HG02759 (cell line): ENCODE data around the gene WDR41.
A peak's percentile ranks its signal among the peaks of the same experiment; 100 is the strongest.
"Not testable (repeated sequence)": the region's sequence is repeated elsewhere in the genome, so short reads cannot be mapped to it uniquely, and the experiment has no call there.

Experiments
- ATAC-seq: cut with Tn5 transposase; IDR thresholded peaks from one replicate; pipeline ENCODE4 v1.9.1; 2021; ENCODE audit warnings: mild to moderate bottlenecking, moderate library complexity; ENCODE audit not compliant: unreplicated experiment

WDR41 gene

DNA sequence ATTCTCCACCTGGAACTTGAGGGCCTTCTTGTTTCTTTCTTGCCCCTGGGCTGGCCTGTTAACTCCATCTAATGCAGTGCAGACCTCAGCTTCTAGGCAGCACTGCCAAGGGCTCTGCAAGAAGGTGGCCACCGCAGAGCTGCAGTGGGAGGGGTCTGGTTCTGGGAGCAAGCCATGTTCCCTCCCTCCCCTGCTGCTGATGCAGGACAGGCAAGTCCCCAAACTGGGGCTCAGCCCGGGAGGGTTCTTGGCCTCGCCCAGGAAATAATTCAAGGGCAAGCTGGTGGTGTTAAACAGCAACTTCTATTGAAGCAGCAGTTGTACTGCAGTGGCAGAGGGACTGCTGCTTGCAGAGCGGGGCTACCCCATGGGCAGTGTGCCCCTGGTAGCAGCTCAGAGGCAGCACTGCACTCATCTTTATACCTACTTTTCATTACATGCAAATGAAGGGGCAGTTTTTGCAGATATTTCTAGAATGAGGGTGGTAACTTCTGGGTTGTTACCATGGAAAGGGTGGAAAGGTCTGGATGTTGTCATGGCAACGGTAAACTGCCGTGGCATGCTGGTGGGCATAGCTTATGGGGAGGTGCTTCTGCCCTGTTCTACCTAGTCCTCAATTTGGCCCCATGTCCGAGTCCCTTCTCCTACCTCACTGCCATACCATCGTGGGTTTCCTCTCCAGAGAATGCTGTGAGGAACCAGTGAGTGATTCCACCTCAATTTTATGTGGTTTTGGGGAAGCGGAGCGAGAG is 82.1 kb downstream of the WDR41 start:
- no peak for ATAC-seq

DNA sequence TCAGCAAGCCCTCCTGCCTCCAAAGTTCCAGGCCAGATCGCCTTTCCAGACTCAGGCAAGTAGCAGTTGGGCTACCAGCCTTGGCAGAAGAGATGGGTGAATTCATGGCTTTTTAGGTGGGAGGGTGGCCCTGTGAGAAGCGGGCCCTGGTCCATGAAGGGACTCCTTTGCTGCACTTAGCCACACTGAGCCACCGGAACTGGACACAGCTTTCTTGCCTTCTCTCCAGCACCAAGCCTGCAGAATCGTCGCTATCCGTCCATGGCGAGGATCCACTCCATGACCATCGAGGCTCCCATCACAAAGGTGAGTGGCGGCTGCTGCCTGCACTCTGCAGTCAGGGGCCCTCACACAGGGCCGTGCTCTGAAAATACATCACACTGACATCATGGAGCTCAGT is 85.0 kb downstream of the WDR41 start:
- no peak for ATAC-seq

DNA sequence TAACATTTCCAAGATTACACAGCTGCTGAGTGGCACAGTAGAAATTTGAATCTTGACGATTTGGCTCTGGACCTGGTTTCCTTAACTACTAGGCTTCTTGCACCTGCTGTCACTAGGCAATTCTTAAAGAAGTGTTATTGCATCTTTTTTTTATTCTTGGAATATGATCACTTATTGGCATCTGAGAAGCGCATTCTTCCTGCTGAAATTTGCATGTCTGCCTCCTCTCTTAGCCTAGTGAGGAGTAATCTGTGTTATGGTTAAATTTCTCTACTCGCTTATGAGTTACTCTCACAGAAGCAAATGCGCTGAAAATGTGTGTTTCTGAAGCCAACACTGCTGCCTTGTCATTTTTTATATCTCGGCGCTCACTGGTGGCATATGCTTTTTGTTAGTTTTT is 89.3 kb downstream of the WDR41 start:
- ATAC-seq = no peak

DNA sequence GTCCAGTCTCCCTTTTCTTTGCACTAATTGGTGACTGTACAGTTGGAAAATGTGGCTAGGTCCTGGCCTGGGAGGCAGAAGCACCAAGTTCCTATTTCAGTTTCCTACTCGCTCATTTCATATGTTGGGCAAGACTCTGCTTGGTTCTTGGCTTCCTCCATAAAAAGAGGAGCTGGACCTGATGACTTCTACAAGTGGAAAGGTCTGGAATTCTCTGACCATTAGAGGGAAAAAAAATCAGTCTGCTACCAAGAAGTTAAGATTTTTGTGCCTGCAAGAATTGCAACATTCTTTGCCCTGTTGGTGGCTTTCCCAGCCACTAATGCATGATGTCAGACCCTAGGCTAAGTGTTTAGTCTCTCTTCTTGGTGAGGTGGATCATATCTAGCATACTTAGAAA is 91.5 kb downstream of the WDR41 start:
- no peak for ATAC-seq

DNA sequence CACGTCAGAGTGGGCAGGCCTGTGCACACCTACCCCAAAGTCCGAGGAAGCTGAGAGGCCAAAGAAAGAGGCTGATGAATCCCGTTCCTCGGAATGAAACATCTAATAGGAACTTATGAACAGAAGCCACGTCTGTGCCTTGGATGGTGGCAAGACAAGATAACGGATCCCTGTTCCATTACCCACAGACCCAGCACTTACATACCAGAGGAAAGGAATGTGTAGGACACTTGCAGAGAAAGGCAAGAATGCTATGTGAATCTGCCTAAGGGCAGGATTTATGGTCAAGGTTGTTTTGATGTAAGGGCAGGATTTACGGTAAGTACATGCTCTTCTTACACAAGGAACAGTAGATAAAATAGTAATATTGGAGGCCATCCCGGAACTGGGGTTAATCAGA is 93.2 kb downstream of the WDR41 start:
- ATAC-seq = no peak

DNA sequence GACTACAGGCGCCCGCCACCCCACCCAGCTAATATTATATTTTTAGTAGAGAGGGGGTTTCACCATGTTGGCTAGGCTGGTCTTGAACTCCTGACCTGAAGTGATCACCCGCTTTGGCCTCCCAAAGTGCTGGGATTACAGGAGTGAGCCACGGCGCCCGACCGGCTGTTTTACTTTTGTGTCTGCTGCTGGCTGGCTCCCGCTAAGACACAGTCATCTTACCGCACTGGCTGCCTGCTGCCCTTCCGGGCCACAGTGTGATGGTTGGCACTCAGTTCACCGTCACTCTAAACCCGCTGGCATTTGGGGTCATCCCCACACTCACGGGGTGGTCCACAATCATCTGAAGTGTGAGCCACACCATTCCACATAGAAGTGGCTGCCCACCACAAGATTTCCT is 93.7 kb downstream of the WDR41 start:
- ATAC-seq = no peak

DNA sequence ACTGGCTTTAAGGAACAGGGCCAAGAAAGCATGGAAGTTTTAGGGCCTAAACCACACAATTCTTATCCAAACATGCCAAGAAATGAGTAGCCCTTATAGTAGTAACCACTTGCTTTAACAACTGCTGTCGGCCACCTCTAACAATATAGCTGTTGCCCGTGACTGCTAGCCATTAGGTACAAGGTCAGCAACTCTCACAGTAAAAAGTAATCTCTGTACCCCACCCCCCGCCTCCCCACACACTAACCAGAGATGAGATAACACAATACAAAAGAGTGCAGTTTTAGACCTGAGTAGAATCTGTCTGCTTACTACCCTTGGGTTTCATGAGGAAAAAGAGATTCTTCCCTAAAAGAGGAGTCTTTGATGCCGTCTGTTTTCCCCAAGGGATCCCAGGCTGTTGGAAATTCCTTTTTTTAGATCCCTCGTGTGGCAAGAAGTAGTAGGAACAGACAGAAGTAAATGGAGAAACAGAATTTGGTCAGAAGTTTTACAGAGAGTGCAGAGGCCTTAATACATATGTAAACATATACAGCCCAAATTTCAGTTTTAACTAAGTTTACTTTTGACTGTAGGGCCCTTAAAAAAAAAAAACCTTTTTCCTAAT is 94.3 kb downstream of the WDR41 start:
- no peak for ATAC-seq

DNA sequence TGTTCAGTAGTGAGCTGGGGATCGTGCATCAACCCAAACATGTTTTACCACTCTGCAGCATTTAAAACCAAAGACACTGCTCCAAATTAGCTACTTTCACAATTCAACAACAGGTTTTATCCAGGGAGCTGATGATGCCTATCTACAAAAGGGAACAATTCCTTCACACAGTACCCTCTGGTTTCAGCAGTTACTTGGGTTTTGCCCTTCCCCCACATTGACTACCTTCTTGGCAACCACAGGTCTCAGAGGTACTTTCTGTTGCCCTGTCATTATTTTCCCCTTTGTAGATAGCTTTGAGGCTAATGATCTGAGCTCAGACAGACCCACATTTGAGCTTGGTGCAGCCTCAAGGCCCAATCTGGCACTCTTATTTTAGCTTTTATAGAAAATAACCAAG is 96.1 kb downstream of the WDR41 start:
- peak; percentile 67 for ATAC-seq

DNA sequence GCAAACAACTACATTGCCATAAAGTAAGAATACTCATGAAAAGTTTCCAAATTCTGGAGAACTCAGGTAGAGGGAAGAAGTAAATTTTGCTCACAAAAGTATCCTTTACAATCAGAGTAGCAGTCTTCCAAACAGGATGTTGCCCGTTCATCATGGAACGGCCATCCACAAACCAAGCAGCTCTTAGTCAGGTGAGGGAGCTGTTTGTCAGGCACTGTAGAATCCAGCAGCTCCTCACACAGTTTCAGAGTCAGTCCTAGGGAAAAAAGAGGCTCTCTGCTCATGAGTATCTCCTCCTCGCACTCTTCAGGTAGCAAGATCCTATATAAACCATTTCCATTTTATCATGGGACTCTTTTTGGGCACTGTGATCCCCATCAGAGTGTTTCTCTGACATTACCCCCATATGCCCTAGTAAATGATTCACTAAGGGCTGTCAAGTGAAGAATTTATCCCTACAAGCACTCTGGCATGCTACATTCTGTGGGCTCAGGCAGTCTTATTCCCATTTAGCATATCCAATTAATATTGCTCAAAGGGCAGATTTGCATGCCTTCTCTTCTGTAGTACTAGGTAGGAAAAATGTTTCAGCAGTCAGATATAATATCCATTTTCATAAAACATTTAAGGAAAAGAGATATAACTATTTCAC is 97.9 kb downstream of the WDR41 start:
- no peak for ATAC-seq

DNA sequence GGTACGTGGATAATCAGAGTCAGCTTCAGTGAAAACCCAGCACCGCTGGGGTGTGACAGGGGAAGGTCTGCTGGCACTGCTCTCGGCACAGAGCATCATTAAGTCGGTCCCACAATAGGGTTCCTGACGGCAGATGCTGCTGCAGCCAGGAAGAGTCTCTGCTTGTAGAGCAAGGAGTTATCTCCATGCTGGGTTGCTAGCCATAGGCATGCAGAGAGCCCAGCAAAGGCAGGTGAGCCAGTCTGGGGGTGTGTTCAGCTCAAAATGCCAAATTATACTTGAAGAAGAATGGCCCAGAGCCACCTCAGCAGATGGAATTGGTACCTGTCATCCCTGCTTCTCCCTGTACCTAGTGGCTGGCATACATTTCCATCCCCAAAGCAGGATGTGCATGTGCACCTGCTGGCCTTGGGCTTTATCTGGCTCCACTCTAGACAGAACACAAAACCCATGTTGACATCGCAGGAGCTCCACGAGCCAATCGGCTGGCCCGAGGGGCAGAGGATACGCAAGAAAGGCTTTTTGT is 100.8 kb downstream of the WDR41 start:
- no peak for ATAC-seq

DNA sequence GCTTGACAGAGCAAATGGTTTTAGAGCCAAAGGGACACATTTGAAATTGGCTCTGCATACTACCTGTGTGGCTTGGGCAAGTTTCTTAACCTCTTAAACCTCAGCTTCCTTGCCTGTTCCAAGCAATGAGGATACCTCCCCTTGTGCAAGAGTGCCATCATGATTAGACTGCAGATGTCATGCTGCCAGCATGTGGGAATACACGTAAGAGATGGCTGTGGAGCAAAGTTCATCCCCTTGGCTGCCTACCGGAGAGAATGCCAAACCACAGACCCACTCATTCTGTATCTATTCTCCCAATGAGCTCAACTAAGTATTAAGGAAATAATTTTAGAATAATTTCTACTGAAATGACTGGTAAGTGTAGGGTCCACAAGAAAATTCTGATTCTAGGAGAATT is 101.3 kb downstream of the WDR41 start:
- no peak for ATAC-seq

DNA sequence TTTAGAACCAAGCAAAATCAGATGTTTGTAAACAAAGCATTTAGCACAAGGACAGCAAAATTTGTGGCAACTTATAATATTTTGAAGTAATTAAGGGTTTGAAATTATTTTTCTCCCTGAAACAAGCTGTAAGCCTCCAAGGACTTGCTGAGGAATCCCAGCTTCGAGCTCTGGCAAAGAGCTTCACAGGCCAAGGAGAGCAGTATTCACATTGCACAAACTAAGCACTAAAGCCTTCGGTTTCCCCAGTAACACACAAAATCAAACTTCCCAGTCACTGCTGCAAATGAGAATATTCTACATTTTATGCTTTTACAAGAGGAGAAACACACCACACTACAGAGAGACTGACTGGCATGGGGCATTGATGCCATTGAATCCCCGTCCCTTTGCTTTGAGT is 101.9 kb downstream of the WDR41 start:
- no peak for ATAC-seq

DNA sequence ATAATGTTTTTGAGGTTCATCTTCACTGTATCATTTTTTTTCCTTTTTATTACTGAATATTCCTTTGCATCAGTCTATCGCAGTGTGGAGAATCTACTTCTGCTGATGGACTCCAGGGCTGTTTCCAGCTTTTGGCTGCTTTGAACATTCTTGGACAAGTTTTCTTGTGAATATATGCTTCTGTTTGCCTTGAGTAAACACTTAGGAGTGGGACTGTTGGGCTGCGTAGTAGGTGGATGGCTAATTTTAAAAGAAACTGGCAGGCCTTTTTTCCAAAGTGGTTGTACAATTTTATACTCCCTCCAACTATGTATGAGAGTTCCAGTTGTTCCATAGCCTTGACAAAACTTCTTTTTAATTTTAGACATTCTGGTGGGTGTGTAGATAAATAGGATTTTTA is 102.4 kb downstream of the WDR41 start:
- ATAC-seq = no peak

DNA sequence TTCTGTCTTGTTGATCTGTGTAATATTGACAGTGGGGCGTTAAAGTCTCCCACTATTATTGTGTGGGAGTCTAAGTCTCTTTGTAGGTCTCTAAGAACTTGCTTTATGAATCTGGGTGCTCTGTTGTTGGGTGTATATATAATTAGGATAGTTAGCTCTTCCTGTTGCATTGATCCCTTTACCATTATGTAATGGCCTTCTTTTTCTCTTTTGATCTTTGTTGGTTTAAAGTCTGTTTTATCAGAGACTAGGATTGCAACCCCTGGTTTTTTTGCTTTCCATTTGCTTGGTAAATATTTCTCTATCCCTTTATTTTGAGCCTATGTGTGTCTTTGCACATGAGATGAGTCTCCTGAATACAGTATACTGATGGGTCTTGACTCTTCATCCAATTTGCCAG is 105.8 kb downstream of the WDR41 start:
- not testable (repeated sequence) for ATAC-seq

DNA sequence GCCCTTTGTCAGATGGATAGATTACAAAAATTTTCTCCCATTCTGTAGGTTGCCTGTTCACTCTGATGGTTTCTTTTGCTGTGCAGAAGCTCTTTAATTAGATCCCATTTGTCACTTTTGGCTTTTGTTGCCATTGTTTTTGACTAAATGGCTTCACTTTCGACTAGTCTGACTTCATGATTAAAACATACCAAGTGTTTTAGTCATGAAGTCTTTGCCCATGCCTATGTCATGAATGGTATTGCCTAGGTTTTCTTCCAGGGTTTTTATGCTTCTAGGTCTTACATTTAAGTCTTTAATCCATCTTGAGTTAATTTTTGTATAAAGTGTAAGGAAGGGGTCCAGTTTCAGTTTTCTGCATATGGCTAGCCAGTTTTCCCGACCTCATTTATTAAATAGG is 108.8 kb downstream of the WDR41 start:
- ATAC-seq = not testable (repeated sequence)
